Gastroesophageal sphincter (tissue), 4 donors: ENCODE measurements around the gene TMEM196. TPM values are rescaled to one million over a fixed set of nuclear protein-coding genes. Genes with fewer than 3 reads are reported as not detected.

ENCODE experiments used
- ATAC-seq: fragments of 150-250 bp; one replicate; pipeline ENCODE4 v1.9.1; 2016; ENCODE audit warnings: mild to moderate bottlenecking, moderate library complexity
- H3K27ac ChIP-seq, 4 donors: fragments of 200-600 bp; sonication (generic) in 3 of 4; 1 replicate in 3 of 4; 2 replicates in 1 of 4; pipeline ENCODE4 v1.5.1; 2016 to 2019
- H3K27me3 ChIP-seq: fragments of 200-600 bp; sonication (generic); one replicate; pipeline ENCODE4 v1.5.1; 2019
- H3K36me3 ChIP-seq, 2 donors: fragments of 200-600 bp; sonication (generic); one replicate each; pipeline ENCODE4 v1.5.1; 2019; ENCODE audit warnings: control low read depth in 1 of 2
- H3K4me1 ChIP-seq, 3 donors: fragments of 200-600 bp; sonication (generic); 1 replicate in 2 of 3; 2 replicates in 1 of 3; pipeline ENCODE4 v1.5.1; 2016 to 2019; ENCODE audit warnings: control low read depth in 2 of 3
- H3K4me3 ChIP-seq, 2 donors: fragments of 200-600 bp; sonication (generic); one replicate each; pipeline ENCODE4 v1.5.1; 2019; ENCODE audit warnings: mild to moderate bottlenecking in 1 of 2, moderate library complexity in 1 of 2
- H3K9me3 ChIP-seq, 3 donors: fragments of 200-600 bp; sonication (generic); one replicate each; pipeline ENCODE4 v1.5.1; 2017 to 2019; ENCODE audit warnings: control low read depth in 2 of 3
- CTCF ChIP-seq, 4 experiments: fragments of 200-600 bp in 2 of 4; fragments of 450-650 bp in 2 of 4; sonication (generic) in 1 of 4; IDR thresholded peaks; one replicate each; pipeline ENCODE4 v1.5.1; 2017 to 2019; ENCODE audit warnings: antibody characterized with exemption in 4 of 4, mild to moderate bottlenecking in 2 of 4, moderate library complexity in 2 of 4
- EP300 ChIP-seq: sonication (generic); formaldehyde crosslinking; IDR thresholded peaks from one replicate; pipeline ENCODE4 v1.6.1; 2017; ENCODE audit warnings: antibody characterized with exemption, mild to moderate bottlenecking
- POLR2A ChIP-seq, 2 donors: fragments of 450-650 bp; IDR thresholded peaks; one replicate each; pipeline ENCODE4 v1.6.1; 2017; ENCODE audit warnings: antibody characterized with exemption in 2 of 2, mild to moderate bottlenecking in 2 of 2, moderate library complexity in 1 of 2
- POLR2AphosphoS5 ChIP-seq: sonication (generic); formaldehyde crosslinking; IDR thresholded peaks from one replicate; pipeline ENCODE4 v1.6.1; 2017; ENCODE audit warnings: antibody characterized with exemption
- WGBS, 2 donors: methylation state at CpG; one replicate each; pipeline ENCODE4 v1.1.5; 2018; ENCODE audit warnings: low coverage in 1 of 2; 5-methylcytosine and 5-hydroxymethylcytosine counted together
- total RNA-seq, 4 donors: library from RNA; depleted of rRNA; stranded (reverse); fragments of >200 nt; gene quantifications; one replicate each; pipeline ENCODE4 v1.1.0, GENCODE V29; 2016

Gene TMEM196
- total RNA-seq, 4 donors from 2014 or later = 0.22 TPM; not detected in 3

- peaks cover 0 to 3% of the 10 kb centered on the region in 2 donors for H3K36me3 ChIP-seq
- 0% methylated on average over 7 to 24 of the region's 56 CpGs for WGBS, 2 donors
- peak within 1 kb of the TSS; percentile 0 to 85 (median 80) for H3K27ac ChIP-seq
- peak within 1 kb of the TSS; percentile 68 to 82 for H3K4me3 ChIP-seq
- H3K27me3 ChIP-seq = no peaks in the 10 kb centered on the region
- no peaks in the 10 kb centered on the region for H3K9me3 ChIP-seq
- peak; percentile 97 for ATAC-seq
- TF ChIP-seq CTCF (IDR thresholded peaks at IDR 0.05) = peak; percentile 73 to 96 (median 86)
- TF ChIP-seq POLR2AphosphoS5 = peak; percentile 91
- no peak for TF ChIP-seq EP300
- peak; percentile 79 to 86 for TF ChIP-seq POLR2A (IDR thresholded peaks at IDR 0.05)
- H3K4me1 ChIP-seq = peaks cover 6 to 38% (median 19%) of the 10 kb centered on the region in 3 donors
These were observed 64.8 kb downstream of the TMEM196 start, which contains the start of gene POLR1F for GRCh38 chr7:19708397-19709248. Gene POLR1F (minus strand): TSS chr7:19709037. CDS start chr7:19709016, 21 bp downstream.

GRCh38 chr7:19707240-19707639 is 66.2 kb downstream of the TMEM196 start:
- 67 to 69% methylated on average over 2 to 3 of the region's 3 CpGs for WGBS, 2 donors
- Histone ChIP-seq H3K4me3 (no peak overlapping the region), H3K36me3 (peaks cover 0 to 17% of the 10 kb centered on the region in 2 donors), H3K4me1 (peaks cover 6 to 38% (median 19%) of the 10 kb centered on the region in 3 donors), H3K27ac (no peak overlapping the region), H3K9me3 (no peaks in the 10 kb centered on the region), H3K27me3 (no peaks in the 10 kb centered on the region)
- no peak for ATAC-seq
- TF ChIP-seq POLR2AphosphoS5 = no peak
- TF ChIP-seq EP300 = no peak
- TF ChIP-seq CTCF (IDR thresholded peaks at IDR 0.05) = no peak
- no peak for TF ChIP-seq POLR2A (IDR thresholded peaks at IDR 0.05)

- peaks cover 6 to 41% (median 19%) of the 10 kb centered on the region in 3 donors for H3K4me1 ChIP-seq
- ATAC-seq = no peak
- H3K4me3 ChIP-seq = no peak overlapping the region
- peaks cover 0 to 26% of the 10 kb centered on the region in 2 donors for H3K36me3 ChIP-seq
- TF ChIP-seq POLR2AphosphoS5 (no peak), POLR2A (IDR thresholded peaks at IDR 0.05) (no peak), EP300 (no peak), CTCF (IDR thresholded peaks at IDR 0.05) (no peak)
- WGBS, 2 donors = 83 to 94% methylated on average over 1 to 2 of the region's 2 CpGs
- no peaks in the 10 kb centered on the region for H3K9me3 ChIP-seq
- no peaks in the 10 kb centered on the region for H3K27me3 ChIP-seq
- no peak overlapping the region for H3K27ac ChIP-seq
These were observed 67.8 kb downstream of the TMEM196 start for GRCh38 chr7:19705663-19706062.

- 79 to 84% methylated on average over 3 to 4 of the region's 4 CpGs for WGBS, 2 donors
- no peak for ATAC-seq
- Histone ChIP-seq H3K27ac (no peak overlapping the region), H3K4me3 (no peak overlapping the region), H3K36me3 (peaks cover 0 to 46% of the 10 kb centered on the region in 2 donors), H3K27me3 (no peaks in the 10 kb centered on the region), H3K9me3 (no peaks in the 10 kb centered on the region), H3K4me1 (peaks cover 0 to 20% (median 0%) of the 10 kb centered on the region in 3 donors)
- TF ChIP-seq POLR2AphosphoS5 (no peak), POLR2A (IDR thresholded peaks at IDR 0.05) (no peak), EP300 (no peak), CTCF (IDR thresholded peaks at IDR 0.05) (no peak)
These were observed 71.9 kb downstream of the TMEM196 start for GRCh38 chr7:19701471-19701870.
